Stimulated activated CD4-positive, alpha-beta T cell treated with anti-CD3 and anti-CD28 coated beads, Interleukin-1b, Interleukin-23, amount 100 ng/mL, for 24 hours (primary cell): ENCODE results near the gene PI3.

Experiments used
- DNase-seq, 4 experiments: peaks; one replicate each; pipeline ENCODE4 v3.0.0-alpha.2; 2020; ENCODE audit warnings: low read depth in 4 of 4, low spot score in 1 of 4

The PI3 gene

DNA sequence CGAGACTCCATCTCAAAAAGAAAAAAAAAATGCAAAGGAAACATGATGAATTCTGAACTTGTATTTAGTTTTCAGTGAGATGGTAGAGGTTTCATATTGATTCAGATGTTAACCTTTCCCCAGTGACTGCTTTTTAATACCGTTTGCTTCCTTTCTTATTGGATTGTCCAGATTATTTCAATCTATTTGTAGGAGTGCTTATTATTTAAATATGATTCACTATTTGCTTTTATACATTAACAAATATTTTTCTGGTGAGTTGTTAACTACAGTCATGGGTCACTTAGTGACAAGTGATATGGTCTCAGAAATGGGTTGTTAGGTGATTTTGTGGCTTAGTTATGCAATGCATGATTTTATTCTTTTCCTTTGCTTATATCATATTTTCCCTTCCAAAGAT is 8.4 kb downstream of the PI3 start:
- no peak for DNase-seq

GRCh38 chr20:45187693-45188092 is 13.0 kb downstream of the PI3 start:
- DNase-seq, result no peak

DNA sequence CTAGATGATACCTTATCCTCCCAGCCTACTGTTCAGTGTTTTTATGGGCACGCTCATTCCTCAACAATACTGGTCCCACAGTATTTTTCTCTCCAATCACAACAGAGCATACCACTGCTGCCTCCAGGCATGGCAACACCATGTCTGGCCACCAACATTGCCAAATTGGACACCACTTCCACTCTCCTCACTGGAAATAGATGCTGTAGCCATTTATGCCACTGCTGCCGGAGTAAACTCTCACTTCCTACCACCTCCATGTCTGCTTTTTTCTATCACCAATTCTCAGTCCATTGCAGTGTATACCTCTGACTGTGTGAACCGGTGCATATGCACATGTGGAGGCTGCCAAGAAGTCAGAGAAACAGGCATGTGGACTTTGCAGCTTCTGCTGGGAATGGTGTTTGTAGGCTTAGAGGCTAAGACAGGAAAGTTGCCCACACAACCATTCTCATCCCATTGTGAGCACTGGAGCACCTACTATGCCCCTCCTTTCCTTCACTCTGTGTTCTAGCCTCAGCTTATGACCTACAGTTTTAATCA is 14.4 kb downstream of the PI3 start:
- no peak for DNase-seq

- DNase-seq, result no peak
Observed at GRCh38 chr20:45189861-45190260, 15.2 kb downstream of the PI3 start.

DNA sequence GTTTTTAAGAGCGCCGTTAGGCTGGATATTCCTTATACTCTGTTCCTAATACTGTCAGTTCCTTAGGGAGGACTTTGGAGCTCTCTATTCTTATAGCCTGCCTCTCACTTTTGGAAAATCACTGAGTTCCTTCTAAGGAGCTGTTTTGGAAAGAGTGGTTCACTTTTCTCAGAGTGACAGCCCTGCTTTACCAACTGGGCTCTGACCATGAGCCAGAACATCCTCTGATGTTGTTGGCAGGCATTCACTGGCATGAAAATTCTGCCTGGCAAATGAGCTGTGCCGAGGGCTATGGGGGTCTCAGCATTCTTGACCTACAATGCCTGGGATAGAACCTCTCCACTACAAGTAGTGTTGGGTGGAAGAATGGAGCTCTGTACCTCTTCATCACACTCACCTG is 17.2 kb downstream of the PI3 start:
- DNase-seq, result no peak

DNA sequence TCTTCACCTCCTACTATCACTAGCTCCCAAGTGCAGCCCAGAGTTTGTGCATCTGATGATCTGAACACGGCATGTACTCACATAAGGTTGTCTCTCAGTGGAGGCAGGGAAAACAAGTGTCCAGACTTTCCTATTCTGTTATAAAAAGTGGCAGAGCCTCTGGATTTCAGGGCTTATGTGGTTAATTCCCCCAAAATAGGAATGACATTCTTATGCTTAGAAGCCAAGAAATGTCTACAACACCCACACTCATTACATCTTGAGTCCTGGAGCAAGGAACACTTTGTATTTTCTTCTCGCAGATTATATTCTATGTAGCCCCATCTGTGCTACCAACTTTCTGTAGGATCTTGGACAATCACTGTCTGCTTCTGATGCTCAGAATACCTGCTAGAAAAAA is 18.6 kb downstream of the PI3 start:
- DNase-seq, result no peak

DNA sequence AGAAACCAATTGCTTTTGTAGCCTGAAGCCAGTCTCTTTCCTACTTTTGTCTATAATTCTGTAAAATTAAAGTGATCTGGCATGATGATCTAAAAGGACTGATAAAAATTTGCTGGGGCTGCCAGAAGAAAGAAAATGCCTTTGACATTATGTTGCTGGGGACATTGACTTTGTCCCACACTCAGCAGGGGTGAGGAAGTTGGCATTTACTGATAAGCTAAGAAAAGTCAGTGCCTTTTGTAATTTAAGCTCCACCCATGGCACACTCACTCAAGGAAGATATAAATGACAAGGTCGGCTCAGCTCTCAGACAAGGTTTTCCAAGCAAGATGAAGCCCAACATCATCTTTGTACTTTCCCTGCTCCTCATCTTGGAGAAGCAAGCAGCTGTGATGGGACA is 32.0 kb downstream of the PI3 start, which contains the start of gene SEMG1:
TSS of gene SEMG1 (plus strand) at position 309 of the 400 bp plus-strand sequence. CDS start at position 330, 21 bp downstream.
- DNase-seq, result no peak

- DNase-seq, result no peak
Observed at GRCh38 chr20:45209924-45210323, 35.2 kb downstream of the PI3 start.

- no peak for DNase-seq
Observed at GRCh38 chr20:45211569-45212474, 37.1 kb downstream of the PI3 start.

DNA sequence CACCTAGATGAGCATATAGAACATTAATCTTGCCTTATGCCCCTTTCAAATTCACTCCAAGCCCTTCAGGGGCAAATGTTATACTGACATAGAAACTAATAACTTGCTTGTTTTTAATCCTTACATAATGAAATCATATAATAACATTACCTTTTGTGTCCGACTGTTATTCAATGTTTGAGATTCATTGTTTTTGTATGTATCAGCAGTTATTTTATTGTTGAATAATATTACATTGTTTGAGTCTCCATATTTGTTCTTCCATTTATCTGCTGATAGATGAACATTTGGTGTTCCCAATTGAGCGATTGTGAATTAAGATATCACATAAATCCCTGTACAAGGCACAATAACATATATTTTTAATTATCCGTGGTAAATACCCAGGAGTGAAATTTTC is 38.1 kb downstream of the PI3 start:
- no peak for DNase-seq

GRCh38 chr20:45218124-45218523 is 43.4 kb downstream of the PI3 start:
- no peak for DNase-seq

GRCh38 chr20:45218636-45219035 is 43.9 kb downstream of the PI3 start:
- no peak for DNase-seq

- no peak for DNase-seq
Observed at GRCh38 chr20:45221076-45221475, 46.4 kb downstream of the PI3 start, which contains the start of gene SEMG2. SEMG2 (plus strand) TSS chr20:45221373; CDS start chr20:45221390, 17 bp downstream.

DNA sequence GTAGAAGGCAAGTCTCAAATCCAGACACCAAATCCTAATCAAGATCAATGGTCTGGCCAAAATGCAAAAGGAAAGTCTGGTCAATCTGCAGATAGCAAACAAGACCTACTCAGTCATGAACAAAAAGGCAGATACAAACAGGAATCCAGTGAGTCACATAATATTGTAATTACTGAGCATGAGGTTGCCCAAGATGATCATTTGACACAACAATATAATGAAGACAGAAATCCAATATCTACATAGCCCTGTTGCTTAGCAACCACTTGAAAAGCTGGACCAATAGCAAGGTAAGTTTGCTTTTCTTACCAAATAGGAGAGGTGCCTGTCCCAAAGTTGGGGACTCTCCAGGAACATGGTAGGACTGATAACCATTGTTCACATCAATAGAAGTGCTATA is 48.4 kb downstream of the PI3 start:
- no peak for DNase-seq
